HL-60 (cell line): ENCODE data around the gene TAS2R30.

Experiments used
- DNase-seq, 2 experiments: peaks; one replicate each; pipeline ENCODE4 v3.0.0-alpha.2; 2010 to 2020; ENCODE audit warnings: low read depth in 1 of 2, low spot score in 1 of 2
- H3K27ac ChIP-seq: fragments of 250-450 bp; sonication (Bioruptor Pico); replicated peaks from 2 replicates; pipeline ENCODE4 v1.5.1; 2020; ENCODE audit warnings: mild to moderate bottlenecking, moderate library complexity
- H3K27me3 ChIP-seq: fragments of 250-450 bp; sonication (Bioruptor Pico); 2 replicates; pipeline ENCODE4 v1.5.1; 2021; ENCODE audit warnings: mild to moderate bottlenecking, moderate library complexity; ENCODE audit not compliant: insufficient read depth, poor library complexity, severe bottlenecking
- H3K4me3 ChIP-seq: replicated peaks from 2 replicates; pipeline ENCODE4 v1.5.1; 2011; ENCODE audit warnings: mild to moderate bottlenecking, control low read depth, low read length; ENCODE audit not compliant: insufficient read depth
- CTCF ChIP-seq: IDR thresholded peaks from one replicate; pipeline ENCODE4 v1.5.1; 2011; ENCODE audit warnings: low read length, control low read depth, inconsistent platforms; ENCODE audit not compliant: insufficient read depth
- GABPA ChIP-seq: IDR thresholded peaks from 2 replicates; pipeline ENCODE4 v1.6.1; 2012; ENCODE audit warnings: low read depth
- POLR2AphosphoS5 ChIP-seq: IDR thresholded peaks from 2 replicates; pipeline ENCODE4 v1.6.1; 2012; ENCODE audit warnings: low read depth
- SPI1 ChIP-seq: IDR thresholded peaks from 2 replicates; pipeline ENCODE4 v1.6.1; 2012; ENCODE audit warnings: low read depth, mild to moderate bottlenecking, borderline replicate concordance
- TF ChIP-seq, protein P1 (sequence below): IDR thresholded peaks from 2 replicates; pipeline ENCODE4 v1.6.1; 2012; ENCODE audit warnings: low read depth; ENCODE audit not compliant: insufficient replicate concordance

Gene TAS2R30

GRCh38 chr12:11171145-11171968 is 36.9 kb upstream of the TAS2R30 start, which contains the start of gene SMIM10L1:
TSS of gene SMIM10L1 (plus strand) at chr12:11171194. CDS start at chr12:11171357, 163 bp downstream.
- Histone ChIP-seq H3K4me3 (peak within 1 kb of the TSS; percentile 61), H3K27ac (peak within 1 kb of the TSS; percentile 100), H3K27me3 (no peaks in the 10 kb centered on the region)
- DNase-seq = peak; percentile 85 to 93
- TF ChIP-seq GABPA (0 out of 2 replicates have a peak, but pooled peaks have one; percentile 3), POLR2AphosphoS5 (peak; percentile 94), CTCF (no peak), SPI1 (no peak)
- TF ChIP-seq, protein P1, sequence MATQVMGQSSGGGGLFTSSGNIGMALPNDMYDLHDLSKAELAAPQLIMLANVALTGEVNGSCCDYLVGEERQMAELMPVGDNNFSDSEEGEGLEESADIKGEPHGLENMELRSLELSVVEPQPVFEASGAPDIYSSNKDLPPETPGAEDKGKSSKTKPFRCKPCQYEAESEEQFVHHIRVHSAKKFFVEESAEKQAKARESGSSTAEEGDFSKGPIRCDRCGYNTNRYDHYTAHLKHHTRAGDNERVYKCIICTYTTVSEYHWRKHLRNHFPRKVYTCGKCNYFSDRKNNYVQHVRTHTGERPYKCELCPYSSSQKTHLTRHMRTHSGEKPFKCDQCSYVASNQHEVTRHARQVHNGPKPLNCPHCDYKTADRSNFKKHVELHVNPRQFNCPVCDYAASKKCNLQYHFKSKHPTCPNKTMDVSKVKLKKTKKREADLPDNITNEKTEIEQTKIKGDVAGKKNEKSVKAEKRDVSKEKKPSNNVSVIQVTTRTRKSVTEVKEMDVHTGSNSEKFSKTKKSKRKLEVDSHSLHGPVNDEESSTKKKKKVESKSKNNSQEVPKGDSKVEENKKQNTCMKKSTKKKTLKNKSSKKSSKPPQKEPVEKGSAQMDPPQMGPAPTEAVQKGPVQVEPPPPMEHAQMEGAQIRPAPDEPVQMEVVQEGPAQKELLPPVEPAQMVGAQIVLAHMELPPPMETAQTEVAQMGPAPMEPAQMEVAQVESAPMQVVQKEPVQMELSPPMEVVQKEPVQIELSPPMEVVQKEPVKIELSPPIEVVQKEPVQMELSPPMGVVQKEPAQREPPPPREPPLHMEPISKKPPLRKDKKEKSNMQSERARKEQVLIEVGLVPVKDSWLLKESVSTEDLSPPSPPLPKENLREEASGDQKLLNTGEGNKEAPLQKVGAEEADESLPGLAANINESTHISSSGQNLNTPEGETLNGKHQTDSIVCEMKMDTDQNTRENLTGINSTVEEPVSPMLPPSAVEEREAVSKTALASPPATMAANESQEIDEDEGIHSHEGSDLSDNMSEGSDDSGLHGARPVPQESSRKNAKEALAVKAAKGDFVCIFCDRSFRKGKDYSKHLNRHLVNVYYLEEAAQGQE = peak; percentile 28

- TF ChIP-seq POLR2AphosphoS5 (no peak), GABPA (peak; percentile 31; the same call in 1 of the 2 replicates)
- Histone ChIP-seq H3K27ac (peak overlapping the region; percentile 100), H3K4me3 (peak overlapping the region; percentile 61), H3K27me3 (no peaks in the 10 kb centered on the region)
- no peak for DNase-seq
These were observed 36.3 kb upstream of the TAS2R30 start for GRCh38 chr12:11170810-11171144.

GRCh38 chr12:11166300-11166699 is 31.9 kb upstream of the TAS2R30 start:
- no peak for DNase-seq

More at GRCh38 chr12:11166300-11166699, 31.9 kb upstream of the TAS2R30 start:
- H3K27ac ChIP-seq = no peak overlapping the region
- TF ChIP-seq CTCF = no peak
- no peak for TF ChIP-seq SPI1
- no peak for TF ChIP-seq GABPA
- TF ChIP-seq POLR2AphosphoS5 = no peak
- TF ChIP-seq, protein P1 = no peak
- no peak overlapping the region for H3K4me3 ChIP-seq
- H3K27me3 ChIP-seq = no peaks in the 10 kb centered on the region
